GM18858 (cell line): ENCODE data around the gene RBBP6.
"Not testable (repeated sequence)": the region's sequence is repeated elsewhere in the genome, so short reads cannot be mapped to it uniquely, and the experiment has no call there.

ENCODE experiments used
- ATAC-seq: cut with Tn5 transposase; IDR thresholded peaks from one replicate; pipeline ENCODE4 v1.9.1; 2021; ENCODE audit not compliant: unreplicated experiment

Gene RBBP6

DNA sequence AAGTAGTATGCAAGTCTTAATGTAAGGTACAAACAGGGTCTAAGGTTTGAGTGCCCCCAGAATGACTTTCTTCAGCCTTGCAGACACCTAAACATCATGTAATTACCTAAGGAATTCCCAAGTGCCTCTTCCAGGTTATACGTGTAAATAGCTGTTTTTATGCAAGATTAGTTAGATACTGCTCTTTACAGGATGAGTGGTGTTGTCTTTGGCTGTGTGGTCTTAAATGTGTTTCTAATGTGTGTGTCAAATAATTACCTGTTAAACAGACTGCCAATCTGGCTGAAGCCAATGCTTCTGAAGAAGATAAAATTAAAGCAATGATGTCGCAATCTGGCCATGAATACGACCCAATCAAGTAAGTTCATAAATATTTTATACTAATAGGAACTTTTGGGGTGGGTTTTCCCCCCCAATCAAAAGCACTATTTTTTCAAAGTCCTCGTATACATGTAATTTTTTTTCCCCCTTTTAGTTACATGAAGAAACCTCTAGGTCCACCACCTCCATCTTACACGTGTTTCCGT, 16.0 kb downstream of the RBBP6 start:
- ATAC-seq, result no peak

GRCh38 chr16:24562811-24563210, 23.4 kb downstream of the RBBP6 start:
- no peak for ATAC-seq

- no peak for ATAC-seq
Measured at GRCh38 chr16:24568392-24568791, 29.0 kb downstream of the RBBP6 start.

GRCh38 chr16:24571096-24571495, 31.7 kb downstream of the RBBP6 start:
- ATAC-seq, result no peak

DNA sequence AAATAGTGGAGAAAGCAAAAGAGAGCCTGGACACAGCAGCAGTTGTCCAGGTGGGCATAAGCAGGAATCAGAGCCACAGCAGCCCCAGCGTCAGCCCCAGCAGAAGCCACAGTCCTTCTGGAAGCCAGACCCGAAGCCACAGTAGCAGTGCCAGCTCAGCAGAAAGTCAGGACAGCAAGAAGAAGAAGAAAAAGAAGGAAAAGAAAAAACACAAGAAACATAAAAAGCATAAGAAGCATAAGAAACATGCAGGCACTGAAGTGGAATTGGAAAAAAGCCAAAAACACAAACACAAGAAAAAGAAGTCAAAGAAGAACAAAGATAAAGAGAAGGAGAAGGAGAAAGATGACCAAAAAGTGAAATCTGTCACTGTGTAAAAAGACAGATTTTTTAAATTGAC, 32.7 kb downstream of the RBBP6 start:
- no peak for ATAC-seq

- ATAC-seq, result no peak
Measured at GRCh38 chr16:24573141-24573540, 33.8 kb downstream of the RBBP6 start.

GRCh38 chr16:24574515-24575485, 35.4 kb downstream of the RBBP6 start:
- not testable (repeated sequence) for ATAC-seq

GRCh38 chr16:24575791-24576190, 36.4 kb downstream of the RBBP6 start:
- not testable (repeated sequence) for ATAC-seq

DNA sequence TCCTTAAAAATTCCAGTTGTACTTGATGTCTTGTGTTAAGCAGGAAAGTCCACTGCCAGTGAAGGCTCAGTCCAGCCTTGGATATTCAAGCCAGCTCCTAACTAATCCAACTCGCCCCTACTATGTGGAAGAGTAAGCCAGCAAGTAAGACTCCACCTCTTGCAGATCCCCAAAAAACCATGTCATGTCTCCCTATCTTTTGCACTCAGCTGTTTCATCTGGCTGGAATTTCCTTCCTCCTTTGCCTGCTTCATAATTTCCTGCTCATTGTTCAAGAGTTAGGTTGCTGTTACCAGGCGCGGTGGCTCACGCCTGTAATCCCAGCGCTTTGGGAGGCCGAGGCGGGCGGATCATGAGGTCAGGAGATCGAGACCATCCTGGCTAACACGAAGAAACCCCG, 37.8 kb downstream of the RBBP6 start:
- ATAC-seq, result no peak

DNA sequence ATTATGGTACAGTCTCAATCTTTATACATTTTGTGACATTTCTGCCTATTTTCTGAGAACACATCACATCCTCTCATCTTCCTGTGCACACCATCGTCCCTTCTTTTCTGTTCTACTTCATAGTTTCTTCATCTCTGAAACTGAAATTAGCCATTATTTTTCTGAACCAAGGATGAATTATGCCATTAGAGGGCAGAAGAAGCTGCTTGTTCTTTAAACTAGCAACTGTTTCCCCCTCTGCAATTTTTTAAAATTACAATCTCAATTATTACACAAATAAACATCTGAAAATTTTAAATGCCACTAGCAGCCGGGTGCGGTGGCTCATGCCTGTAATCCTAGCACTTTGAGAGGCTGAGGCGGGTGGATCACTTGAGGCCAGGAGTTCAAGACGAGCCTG, 41.3 kb downstream of the RBBP6 start:
- ATAC-seq, result no peak

- no peak for ATAC-seq
Measured at GRCh38 chr16:24583494-24583893, 44.1 kb downstream of the RBBP6 start.

DNA sequence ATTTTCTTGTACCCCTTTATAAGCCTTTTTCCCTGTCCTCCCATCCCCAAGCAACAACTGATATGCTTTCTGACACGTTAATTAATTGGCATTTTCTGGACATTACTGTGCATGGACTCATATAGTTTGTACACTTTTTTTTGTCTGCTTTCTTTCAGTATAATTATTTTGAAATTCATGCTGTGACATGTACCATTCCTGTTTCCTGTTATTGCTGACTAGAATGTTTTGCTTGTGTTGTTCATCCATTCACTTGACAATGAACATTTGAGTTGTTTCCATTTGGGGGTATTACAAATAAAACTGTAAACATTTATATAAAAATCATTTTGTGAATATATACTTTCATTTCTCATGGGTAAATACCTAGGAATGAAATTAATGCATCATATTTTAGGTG, 50.6 kb downstream of the RBBP6 start:
- no peak for ATAC-seq

DNA sequence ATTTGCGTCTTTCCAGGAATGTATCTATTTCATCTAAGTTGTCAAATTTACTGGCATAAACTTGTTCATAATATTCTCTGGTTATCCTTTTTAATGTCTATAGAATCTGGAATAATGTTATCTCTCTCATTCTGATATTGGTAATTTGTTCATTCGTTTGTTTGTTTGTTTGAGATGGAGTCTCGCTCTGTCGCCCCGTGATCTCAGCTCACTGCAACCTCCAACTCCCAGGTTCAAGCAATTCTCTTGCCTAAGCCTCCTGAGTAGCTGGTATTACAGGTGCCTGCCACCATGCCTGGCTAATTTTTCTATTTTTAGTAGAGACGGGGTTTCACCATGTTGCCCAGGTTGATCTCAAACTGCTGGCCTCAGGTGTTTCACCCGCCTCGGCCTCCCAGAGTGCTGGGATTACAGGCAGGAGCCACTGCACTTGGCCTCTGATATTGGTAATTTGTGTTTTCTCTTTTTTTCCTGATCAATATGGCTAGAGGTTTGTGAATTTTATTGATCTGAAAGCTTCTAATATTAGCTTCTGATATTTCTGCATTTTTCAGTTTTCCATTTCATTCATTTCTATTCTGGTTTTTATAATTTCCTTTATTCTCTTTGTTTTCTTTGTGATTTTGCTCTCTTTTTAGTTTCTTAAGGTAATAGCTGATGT, 59.5 kb downstream of the RBBP6 start:
- no peak for ATAC-seq

- ATAC-seq, result no peak
Measured at GRCh38 chr16:24609417-24609739, 70.0 kb downstream of the RBBP6 start.

GRCh38 chr16:24609740-24610415, 70.5 kb downstream of the RBBP6 start:
- no peak for ATAC-seq

- no peak for ATAC-seq
Measured at GRCh38 chr16:24610416-24610755, 71.0 kb downstream of the RBBP6 start.

DNA sequence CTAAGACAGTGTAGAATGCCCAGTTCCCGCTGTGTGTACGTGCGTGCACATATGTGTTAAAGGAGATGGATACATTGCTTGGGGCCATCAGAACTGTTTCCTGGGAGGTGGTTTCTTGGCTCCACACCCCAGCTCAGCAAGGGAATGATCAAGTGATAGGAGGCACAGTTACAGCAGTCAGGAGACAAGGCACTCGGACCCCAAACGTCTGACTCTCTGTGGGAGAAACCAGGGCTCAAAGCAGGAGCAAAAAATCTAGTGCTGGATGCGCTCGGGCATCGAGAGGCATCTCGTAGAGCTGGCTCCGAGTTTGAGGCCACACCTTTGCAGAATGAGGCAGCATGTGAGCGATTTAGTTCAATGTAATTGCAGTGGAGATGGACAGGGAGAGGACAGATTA, 71.9 kb downstream of the RBBP6 start:
- no peak for ATAC-seq

- ATAC-seq, result no peak
Measured at GRCh38 chr16:24612656-24613055, 73.3 kb downstream of the RBBP6 start.

DNA sequence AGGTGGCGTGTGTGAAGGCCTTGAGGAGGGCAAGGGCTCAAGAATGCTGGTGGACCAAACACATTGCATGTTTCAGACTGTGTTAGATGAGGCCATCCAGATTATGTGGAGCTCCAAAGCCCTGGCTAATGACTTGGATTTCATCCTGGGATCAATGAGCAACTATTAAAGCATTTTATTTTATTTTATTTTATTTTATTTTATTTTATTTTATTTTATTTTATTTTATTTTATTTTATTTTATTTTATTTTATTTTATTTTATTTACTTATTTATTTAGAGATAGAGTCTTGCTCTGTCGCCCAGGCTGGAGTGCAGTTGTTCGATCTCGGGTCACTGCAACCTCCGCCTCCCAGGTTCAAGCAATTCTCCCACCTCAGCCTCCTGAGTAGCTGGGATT, 73.9 kb downstream of the RBBP6 start:
- not testable (repeated sequence) for ATAC-seq

- no peak for ATAC-seq
Measured at GRCh38 chr16:24617502-24617901, 78.1 kb downstream of the RBBP6 start.
